Osteoblast (primary cell): Measurements from ENCODE around the gene FBXO44. TPM values are rescaled to one million over a fixed set of nuclear protein-coding genes. Genes with fewer than 3 reads are reported as not detected.

Experiments used
- DNase-seq: peaks from one replicate; pipeline ENCODE4 v3.0.0; 2011; ENCODE audit warnings: low spot score, mixed read lengths; ENCODE audit not compliant: insufficient read length; ENCODE audit errors: missing footprints
- H2AFZ ChIP-seq: 2 replicates; pipeline ENCODE4 v1.6.0; 2011; ENCODE audit warnings: mild to moderate bottlenecking, low read length
- H3K27ac ChIP-seq: 2 replicates; pipeline ENCODE4 v1.5.1; 2011; ENCODE audit warnings: mild to moderate bottlenecking, low read depth, low read length, moderate library complexity
- H3K27me3 ChIP-seq: 2 replicates; pipeline ENCODE4 v1.6.0; 2012; ENCODE audit warnings: mild to moderate bottlenecking, control low read depth, inconsistent platforms, low read length, moderate library complexity; ENCODE audit not compliant: insufficient read depth
- H3K36me3 ChIP-seq: 2 replicates; pipeline ENCODE4 v1.5.1; 2011; ENCODE audit warnings: mild to moderate bottlenecking, low read length, control low read depth, moderate library complexity; ENCODE audit not compliant: insufficient read depth
- H3K4me1 ChIP-seq: 2 replicates; pipeline ENCODE4 v1.5.1; 2011; ENCODE audit warnings: mild to moderate bottlenecking, low read length, control low read depth, moderate library complexity; ENCODE audit not compliant: insufficient read depth
- H3K4me2 ChIP-seq: 2 replicates; pipeline ENCODE4 v1.6.0; 2011; ENCODE audit warnings: mild to moderate bottlenecking, low read length; ENCODE audit not compliant: insufficient read depth
- H3K4me3 ChIP-seq: fragments of 200-600 bp; sonication (generic); 3 replicates; pipeline ENCODE4 v1.5.1; 2012; ENCODE audit warnings: mild to moderate bottlenecking, low read length, inconsistent platforms; ENCODE audit not compliant: insufficient read depth
- H3K79me2 ChIP-seq: 2 replicates; pipeline ENCODE4 v1.6.0; 2012; ENCODE audit warnings: mild to moderate bottlenecking, low read length, control low read depth, inconsistent platforms; ENCODE audit not compliant: insufficient read depth
- H3K9me3 ChIP-seq: 2 replicates; pipeline ENCODE4 v1.5.1; 2011; ENCODE audit warnings: low read depth, low read length, control low read depth
- H4K20me1 ChIP-seq: 2 replicates; pipeline ENCODE4 v1.6.0; 2012; ENCODE audit warnings: mild to moderate bottlenecking, low read length, control low read depth; ENCODE audit not compliant: insufficient read depth
- total RNA-seq: library from RNA; depleted of rRNA; stranded (reverse); fragments of >200 nt; gene quantifications from 2 replicates; pipeline ENCODE4 v1.2.3, GENCODE V29; 2012
- TF ChIP-seq, protein P1 (sequence below): IDR thresholded peaks from 2 replicates; pipeline ENCODE4 v1.5.1; 2011; ENCODE audit warnings: mild to moderate bottlenecking, low read depth, low read length, moderate library complexity; ENCODE audit errors: extremely low read depth

The FBXO44 gene
- total RNA-seq, 1 donor: 16.3 TPM

DNA sequence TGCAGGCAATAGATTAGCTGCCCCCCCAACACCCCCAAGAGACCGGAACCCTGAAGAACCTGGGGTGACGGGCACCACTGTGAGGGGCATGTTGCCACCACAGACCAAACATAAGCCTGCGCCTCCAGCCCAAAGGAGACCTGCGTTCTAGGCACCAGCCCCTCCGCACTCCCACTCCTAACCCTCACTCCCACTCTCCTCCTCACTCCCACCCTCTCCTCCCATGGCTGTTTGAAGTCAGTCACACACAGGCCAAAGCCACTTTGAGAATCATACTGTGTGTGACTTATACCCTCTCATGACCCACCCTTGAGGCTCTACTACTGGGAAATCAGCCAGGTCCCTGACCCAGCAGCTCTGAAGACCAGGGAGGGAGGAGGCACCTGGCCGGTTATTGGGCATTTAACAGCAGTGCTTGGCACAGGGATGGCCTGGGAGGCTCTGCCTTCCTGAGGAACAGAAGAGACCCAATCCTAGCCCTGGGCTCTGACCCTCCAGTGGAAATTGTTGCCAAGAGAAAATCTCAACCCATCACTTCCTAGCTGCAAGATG lies 44.0 kb upstream of the FBXO44 start:
- H3K27me3 ChIP-seq: no peaks in the 10 kb centered on the region
- H3K4me3 ChIP-seq: no peak overlapping the region
- no peak overlapping the region for H3K4me2 ChIP-seq
- H3K79me2 ChIP-seq: no peaks in the 10 kb centered on the region
- no peak overlapping the region for H2AFZ ChIP-seq
- no peak overlapping the region for H3K27ac ChIP-seq
- no peak for DNase-seq
- TF ChIP-seq, protein P1, sequence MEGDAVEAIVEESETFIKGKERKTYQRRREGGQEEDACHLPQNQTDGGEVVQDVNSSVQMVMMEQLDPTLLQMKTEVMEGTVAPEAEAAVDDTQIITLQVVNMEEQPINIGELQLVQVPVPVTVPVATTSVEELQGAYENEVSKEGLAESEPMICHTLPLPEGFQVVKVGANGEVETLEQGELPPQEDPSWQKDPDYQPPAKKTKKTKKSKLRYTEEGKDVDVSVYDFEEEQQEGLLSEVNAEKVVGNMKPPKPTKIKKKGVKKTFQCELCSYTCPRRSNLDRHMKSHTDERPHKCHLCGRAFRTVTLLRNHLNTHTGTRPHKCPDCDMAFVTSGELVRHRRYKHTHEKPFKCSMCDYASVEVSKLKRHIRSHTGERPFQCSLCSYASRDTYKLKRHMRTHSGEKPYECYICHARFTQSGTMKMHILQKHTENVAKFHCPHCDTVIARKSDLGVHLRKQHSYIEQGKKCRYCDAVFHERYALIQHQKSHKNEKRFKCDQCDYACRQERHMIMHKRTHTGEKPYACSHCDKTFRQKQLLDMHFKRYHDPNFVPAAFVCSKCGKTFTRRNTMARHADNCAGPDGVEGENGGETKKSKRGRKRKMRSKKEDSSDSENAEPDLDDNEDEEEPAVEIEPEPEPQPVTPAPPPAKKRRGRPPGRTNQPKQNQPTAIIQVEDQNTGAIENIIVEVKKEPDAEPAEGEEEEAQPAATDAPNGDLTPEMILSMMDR: no peak
- H3K9me3 ChIP-seq: no peaks in the 10 kb centered on the region
- H4K20me1 ChIP-seq: no peaks in the 10 kb centered on the region
- H3K4me1 ChIP-seq: no peaks in the 10 kb centered on the region
- no peaks in the 10 kb centered on the region for H3K36me3 ChIP-seq

DNA sequence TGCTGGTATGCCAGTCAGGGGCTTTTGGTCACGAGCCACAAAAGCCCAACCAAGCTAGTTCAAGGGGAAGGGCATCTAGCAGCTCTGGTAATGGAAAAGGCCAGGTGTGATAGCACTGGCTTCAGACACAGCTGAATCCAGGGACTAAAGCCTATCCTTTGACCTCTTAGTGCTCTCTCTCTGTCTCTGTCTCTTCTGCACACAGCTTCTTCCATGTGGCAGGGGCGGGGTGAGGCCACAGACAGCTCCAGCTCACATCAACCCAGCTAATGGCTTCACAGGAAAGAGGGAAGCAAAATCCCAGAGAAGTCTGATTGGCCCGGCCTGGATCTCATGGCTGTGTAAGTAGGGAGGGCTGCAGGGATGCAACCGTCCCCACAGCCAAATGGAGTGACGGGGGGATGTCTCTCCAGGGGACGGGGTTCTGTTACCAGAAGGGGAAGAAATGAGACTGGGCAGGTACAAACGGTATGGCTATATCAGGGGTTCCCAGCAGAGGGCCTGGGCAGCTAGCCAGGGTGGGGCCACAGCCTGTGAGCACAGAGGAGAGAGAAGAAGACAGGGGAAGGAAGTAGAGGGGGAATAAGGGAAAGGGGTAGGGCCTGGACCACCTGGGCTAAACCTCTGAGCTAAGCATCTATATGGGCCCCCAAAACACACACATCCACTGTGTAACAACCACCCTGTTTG lies 42.9 kb upstream of the FBXO44 start:
- Histone ChIP-seq H3K4me2 (no peak overlapping the region), H2AFZ (no peak overlapping the region), H3K36me3 (no peaks in the 10 kb centered on the region), H4K20me1 (no peaks in the 10 kb centered on the region), H3K4me1 (no peaks in the 10 kb centered on the region), H3K27ac (no peak overlapping the region), H3K9me3 (no peaks in the 10 kb centered on the region), H3K27me3 (no peaks in the 10 kb centered on the region), H3K79me2 (no peaks in the 10 kb centered on the region), H3K4me3 (no peak overlapping the region)
- no peak for DNase-seq
- TF ChIP-seq, protein P1: no peak

GRCh38 chr1:11613347-11613746 lies 41.3 kb upstream of the FBXO44 start:
- no peaks in the 10 kb centered on the region for H4K20me1 ChIP-seq
- DNase-seq: no peak

GRCh38 chr1:11615090-11615489 lies 39.6 kb upstream of the FBXO44 start:
- Histone ChIP-seq H3K79me2 (no peaks in the 10 kb centered on the region), H3K27ac (no peak overlapping the region), H3K9me3 (no peaks in the 10 kb centered on the region), H3K4me2 (no peak overlapping the region), H3K4me3 (no peak overlapping the region), H4K20me1 (no peaks in the 10 kb centered on the region), H3K27me3 (peaks cover 3% of the 10 kb centered on the region), H2AFZ (no peak overlapping the region), H3K4me1 (no peaks in the 10 kb centered on the region), H3K36me3 (no peaks in the 10 kb centered on the region)
- TF ChIP-seq, protein P1: no peak
- DNase-seq: no peak

More at GRCh38 chr1:11613347-11613746, 41.3 kb upstream of the FBXO44 start:
- no peak overlapping the region for H3K4me3 ChIP-seq
- no peak overlapping the region for H3K27ac ChIP-seq
- H3K9me3 ChIP-seq: no peaks in the 10 kb centered on the region
- H3K4me2 ChIP-seq: no peak overlapping the region
- no peaks in the 10 kb centered on the region for H3K27me3 ChIP-seq
- H3K36me3 ChIP-seq: no peaks in the 10 kb centered on the region
- no peaks in the 10 kb centered on the region for H3K4me1 ChIP-seq
- H3K79me2 ChIP-seq: no peaks in the 10 kb centered on the region
- H2AFZ ChIP-seq: no peak overlapping the region
- TF ChIP-seq, protein P1: no peak
